Activated CD8-positive, alpha-beta memory T cell treated with anti-CD3 and anti-CD28 coated beads, Interleukin-2, amount 10 ng/mL, durations not matched to agents 7 days and 5 days (primary cell): ENCODE data around the gene ARL15. TPM values are rescaled to one million over a fixed set of nuclear protein-coding genes. Genes with fewer than 3 reads are reported as not detected.
"Not testable (repeated sequence)": the region's sequence is repeated elsewhere in the genome, so short reads cannot be mapped to it uniquely, and the experiment has no call there.

ENCODE experiments used
- ATAC-seq: fragments of 150-1000 bp; cut with Tn5 transposase; one replicate; pipeline ENCODE4 v1.10.0; 2021; ENCODE audit warnings: moderate library complexity
- CTCF ChIA-PET: fragments of 350-600 bp; sonication (Branson Sonifier 250); formaldehyde crosslinking; loops from one replicate; lab custom pipeline; 2021; ENCODE audit warnings: antibody characterized with exemption; lab: Charles Lee
- DNase-seq: peaks from one replicate; pipeline ENCODE4 v3.0.0-alpha.2; 2020
- H3K27ac Mint-ChIP-seq: one replicate; pipeline ENCODE4 v1.8.0; 2021; ENCODE audit warnings: mild to moderate bottlenecking, mixed read lengths
- H3K27me3 Mint-ChIP-seq: one replicate; pipeline ENCODE4 v1.8.0; 2021; ENCODE audit warnings: mixed read lengths
- H3K36me3 Mint-ChIP-seq: one replicate; pipeline ENCODE4 v1.8.0; 2021; ENCODE audit warnings: mild to moderate bottlenecking, mixed read lengths
- H3K4me1 Mint-ChIP-seq: one replicate; pipeline ENCODE4 v1.8.0; 2021; ENCODE audit warnings: mixed read lengths
- H3K4me3 Mint-ChIP-seq: one replicate; pipeline ENCODE4 v1.8.0; 2021; ENCODE audit warnings: mild to moderate bottlenecking, moderate library complexity, mixed read lengths
- H3K9me3 Mint-ChIP-seq: one replicate; pipeline ENCODE4 v1.8.0; 2022; ENCODE audit warnings: low read depth, mixed read lengths
- total RNA-seq, 2 experiments: library from RNA; stranded (reverse); gene quantifications; one replicate each; pipeline ENCODE4 v1.2.3, GENCODE V29; 2021

The ARL15 gene
- total RNA-seq, 2 experiments from 2014 or later: 10.6 to 12.6 TPM

- H3K9me3 Mint-ChIP-seq: no peaks in the 10 kb centered on the region
- no peaks in the 10 kb centered on the region for H3K27me3 Mint-ChIP-seq
- no peak overlapping the region for H3K27ac Mint-ChIP-seq
- H3K4me3 Mint-ChIP-seq: no peak overlapping the region
- no peaks in the 10 kb centered on the region for H3K4me1 Mint-ChIP-seq
- CTCF ChIA-PET: no interaction called here
- DNase-seq (no peak), ATAC-seq (no peak)
- H3K36me3 Mint-ChIP-seq: no peaks in the 10 kb centered on the region
Observed at GRCh38 chr5:54087436-54087835, 222.9 kb downstream of the ARL15 start.

- Mint-ChIP-seq H3K4me3 (no peak overlapping the region), H3K27me3 (no peaks in the 10 kb centered on the region), H3K4me1 (no peaks in the 10 kb centered on the region), H3K9me3 (peaks cover 3% of the 10 kb centered on the region), H3K27ac (no peak overlapping the region), H3K36me3 (peaks cover 3% of the 10 kb centered on the region)
- no peak for ATAC-seq
- CTCF ChIA-PET: no interaction called here
- DNase-seq: no peak
Observed at GRCh38 chr5:54086191-54086590, 224.2 kb downstream of the ARL15 start.

GRCh38 chr5:54084696-54085095 lies 225.7 kb downstream of the ARL15 start:
- peaks cover 3% of the 10 kb centered on the region for H3K9me3 Mint-ChIP-seq
- no peak for DNase-seq

GRCh38 chr5:54083851-54084250 lies 226.5 kb downstream of the ARL15 start:
- ATAC-seq: no peak
- Mint-ChIP-seq H3K9me3 (peaks cover 3% of the 10 kb centered on the region), H3K36me3 (peaks cover 3% of the 10 kb centered on the region), H3K27ac (no peak overlapping the region), H3K4me3 (no peak overlapping the region), H3K27me3 (no peaks in the 10 kb centered on the region), H3K4me1 (no peaks in the 10 kb centered on the region)
- CTCF ChIA-PET: no interaction called here
- DNase-seq: no peak

More at GRCh38 chr5:54084696-54085095, 225.7 kb downstream of the ARL15 start:
- no peaks in the 10 kb centered on the region for H3K4me1 Mint-ChIP-seq
- H3K27ac Mint-ChIP-seq: no peak overlapping the region
- ATAC-seq: no peak
- CTCF ChIA-PET: no interaction called here
- H3K27me3 Mint-ChIP-seq: no peaks in the 10 kb centered on the region
- no peak overlapping the region for H3K4me3 Mint-ChIP-seq
- peaks cover 3% of the 10 kb centered on the region for H3K36me3 Mint-ChIP-seq

GRCh38 chr5:54083245-54083644 lies 227.1 kb downstream of the ARL15 start:
- Mint-ChIP-seq H3K4me1 (no peaks in the 10 kb centered on the region), H3K36me3 (peaks cover 3% of the 10 kb centered on the region), H3K9me3 (peaks cover 3% of the 10 kb centered on the region), H3K4me3 (no peak overlapping the region), H3K27me3 (no peaks in the 10 kb centered on the region), H3K27ac (no peak overlapping the region)
- ATAC-seq (no peak), DNase-seq (no peak)
- CTCF ChIA-PET: no interaction called here

- Mint-ChIP-seq H3K4me1 (no peaks in the 10 kb centered on the region), H3K27me3 (no peaks in the 10 kb centered on the region), H3K27ac (no peak overlapping the region), H3K36me3 (peaks cover 3% of the 10 kb centered on the region), H3K4me3 (no peak overlapping the region), H3K9me3 (peaks cover 3% of the 10 kb centered on the region)
- no peak for DNase-seq
- CTCF ChIA-PET: no interaction called here
- ATAC-seq: no peak
Observed at GRCh38 chr5:54081415-54081814, 229.0 kb downstream of the ARL15 start.

GRCh38 chr5:54080831-54081230 lies 229.5 kb downstream of the ARL15 start:
- Mint-ChIP-seq H3K4me3 (no peak overlapping the region), H3K27ac (no peak overlapping the region), H3K27me3 (no peaks in the 10 kb centered on the region), H3K36me3 (peaks cover 3% of the 10 kb centered on the region), H3K9me3 (peaks cover 3% of the 10 kb centered on the region), H3K4me1 (no peaks in the 10 kb centered on the region)
- no peak for ATAC-seq
- no peak for DNase-seq
- CTCF ChIA-PET: no interaction called here

GRCh38 chr5:54073735-54074134 lies 236.6 kb downstream of the ARL15 start:
- Mint-ChIP-seq H3K9me3 (no peaks in the 10 kb centered on the region), H3K4me1 (no peaks in the 10 kb centered on the region), H3K36me3 (no peaks in the 10 kb centered on the region), H3K27me3 (no peaks in the 10 kb centered on the region), H3K27ac (no peak overlapping the region), H3K4me3 (no peak overlapping the region)
- CTCF ChIA-PET: interaction anchor here (0.8 kb wide), 1 partner anchor 12 kb away, joined by 3 read pairs; no protein-coding TSS in a partner anchor
- ATAC-seq (no peak), DNase-seq (no peak)

- Mint-ChIP-seq H3K36me3 (no peaks in the 10 kb centered on the region), H3K27me3 (no peaks in the 10 kb centered on the region), H3K4me3 (no peak overlapping the region), H3K4me1 (no peaks in the 10 kb centered on the region), H3K27ac (no peak overlapping the region), H3K9me3 (no peaks in the 10 kb centered on the region)
- ATAC-seq (no peak), DNase-seq (no peak)
- CTCF ChIA-PET: interaction anchor here (0.8 kb wide), 1 partner anchor 11 kb away, joined by 3 read pairs; no protein-coding TSS in a partner anchor
Observed at GRCh38 chr5:54073131-54073530, 237.2 kb downstream of the ARL15 start.

GRCh38 chr5:54066433-54066832 lies 243.9 kb downstream of the ARL15 start:
- DNase-seq: no peak
- Mint-ChIP-seq H3K27ac (no peak overlapping the region), H3K4me3 (no peak overlapping the region), H3K9me3 (no peaks in the 10 kb centered on the region), H3K36me3 (no peaks in the 10 kb centered on the region), H3K4me1 (no peaks in the 10 kb centered on the region), H3K27me3 (no peaks in the 10 kb centered on the region)
- CTCF ChIA-PET: no interaction called here
- ATAC-seq: no peak

- DNase-seq: no peak
- no peak for ATAC-seq
- H3K27ac Mint-ChIP-seq: no peak overlapping the region
- H3K27me3 Mint-ChIP-seq: no peaks in the 10 kb centered on the region
- no peaks in the 10 kb centered on the region for H3K9me3 Mint-ChIP-seq
- CTCF ChIA-PET: no interaction called here
- H3K4me1 Mint-ChIP-seq: no peaks in the 10 kb centered on the region
- H3K4me3 Mint-ChIP-seq: no peak overlapping the region
- no peaks in the 10 kb centered on the region for H3K36me3 Mint-ChIP-seq
Observed at GRCh38 chr5:54063817-54064216, 246.6 kb downstream of the ARL15 start.

- Mint-ChIP-seq H3K27ac (no peak overlapping the region), H3K27me3 (no peaks in the 10 kb centered on the region), H3K4me1 (no peaks in the 10 kb centered on the region), H3K9me3 (no peaks in the 10 kb centered on the region), H3K4me3 (no peak overlapping the region), H3K36me3 (no peaks in the 10 kb centered on the region)
- ATAC-seq (no peak), DNase-seq (no peak)
- CTCF ChIA-PET: no interaction called here
Observed at GRCh38 chr5:54062958-54063357, 247.4 kb downstream of the ARL15 start.

- ATAC-seq, H3K27me3 Mint-ChIP-seq, H3K9me3 Mint-ChIP-seq, H3K27ac Mint-ChIP-seq, H3K4me3 Mint-ChIP-seq, DNase-seq, CTCF ChIA-PET, H3K4me1 Mint-ChIP-seq, H3K36me3 Mint-ChIP-seq: not testable (repeated sequence)
Observed at GRCh38 chr5:54060919-54061318, 249.5 kb downstream of the ARL15 start.

GRCh38 chr5:54049963-54050362 lies 260.4 kb downstream of the ARL15 start:
- no peaks in the 10 kb centered on the region for H3K27me3 Mint-ChIP-seq
- H3K36me3 Mint-ChIP-seq: no peaks in the 10 kb centered on the region
- no peak overlapping the region for H3K4me3 Mint-ChIP-seq
- CTCF ChIA-PET: no interaction called here
- ATAC-seq: no peak
- no peak for DNase-seq
- H3K27ac Mint-ChIP-seq: no peak overlapping the region
- H3K4me1 Mint-ChIP-seq: no peaks in the 10 kb centered on the region
- H3K9me3 Mint-ChIP-seq: no peaks in the 10 kb centered on the region

GRCh38 chr5:54049144-54049543 lies 261.2 kb downstream of the ARL15 start:
- Mint-ChIP-seq H3K27me3 (no peaks in the 10 kb centered on the region), H3K4me1 (no peaks in the 10 kb centered on the region), H3K4me3 (no peak overlapping the region), H3K27ac (no peak overlapping the region), H3K36me3 (no peaks in the 10 kb centered on the region), H3K9me3 (no peaks in the 10 kb centered on the region)
- ATAC-seq (no peak), DNase-seq (no peak)
- CTCF ChIA-PET: no interaction called here
